Glomerular visceral epithelial cell (primary cell): Measurements from ENCODE around the gene MEST.
"Not testable (repeated sequence)": the region's sequence is repeated elsewhere in the genome, so short reads cannot be mapped to it uniquely, and the experiment has no call there.

Source experiments
- DNase-seq: peaks from one replicate; pipeline ENCODE4 v3.0.0-alpha.2; 2016; ENCODE audit errors: extremely low spot score

MEST gene

GRCh38 chr7:130491841-130492522 lies at the start of gene MEST:
MEST (plus strand) TSS chr7:130492085; CDS start chr7:130492314, 229 bp downstream.
- no peak for DNase-seq

DNA sequence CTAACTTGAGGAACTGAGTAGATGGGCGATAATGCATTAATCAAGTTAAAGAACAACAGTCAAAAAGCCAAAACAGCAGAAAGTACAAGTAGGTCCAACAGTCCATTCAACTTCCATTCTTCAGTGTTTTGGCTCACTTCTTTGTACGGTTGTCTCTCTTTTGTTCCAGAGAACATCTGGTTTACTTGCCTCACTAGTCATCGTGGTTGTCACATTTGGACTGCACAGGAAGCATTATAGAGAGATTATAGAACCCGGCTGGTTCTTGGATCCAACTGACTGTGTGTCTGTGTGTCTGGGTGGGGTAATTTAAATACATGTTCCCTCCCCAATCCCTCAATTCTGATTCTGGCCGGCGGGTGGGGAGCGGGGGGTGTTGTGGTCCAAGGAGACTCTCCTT lies 49.3 kb upstream of the MEST start:
- DNase-seq = no peak

DNA sequence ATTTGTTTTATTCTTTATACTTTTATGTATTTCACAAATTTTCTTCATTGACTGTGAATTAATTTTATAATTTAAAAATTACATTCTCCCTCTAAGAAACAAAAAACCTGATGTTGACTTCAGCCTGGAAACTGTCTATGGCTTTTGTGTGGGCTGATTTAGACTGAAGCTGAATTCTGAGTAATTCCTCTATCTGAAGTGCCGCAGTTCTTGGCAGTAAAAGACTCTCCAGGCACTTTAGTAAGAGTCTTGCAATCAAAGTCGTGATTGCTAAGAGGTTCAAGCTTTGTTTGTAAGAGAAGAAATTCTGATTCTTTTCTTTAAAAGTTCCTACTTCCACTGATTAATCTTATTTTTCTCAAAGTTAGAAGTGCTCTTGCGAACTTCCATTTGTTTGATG lies 47.7 kb upstream of the MEST start:
- DNase-seq = no peak

DNA sequence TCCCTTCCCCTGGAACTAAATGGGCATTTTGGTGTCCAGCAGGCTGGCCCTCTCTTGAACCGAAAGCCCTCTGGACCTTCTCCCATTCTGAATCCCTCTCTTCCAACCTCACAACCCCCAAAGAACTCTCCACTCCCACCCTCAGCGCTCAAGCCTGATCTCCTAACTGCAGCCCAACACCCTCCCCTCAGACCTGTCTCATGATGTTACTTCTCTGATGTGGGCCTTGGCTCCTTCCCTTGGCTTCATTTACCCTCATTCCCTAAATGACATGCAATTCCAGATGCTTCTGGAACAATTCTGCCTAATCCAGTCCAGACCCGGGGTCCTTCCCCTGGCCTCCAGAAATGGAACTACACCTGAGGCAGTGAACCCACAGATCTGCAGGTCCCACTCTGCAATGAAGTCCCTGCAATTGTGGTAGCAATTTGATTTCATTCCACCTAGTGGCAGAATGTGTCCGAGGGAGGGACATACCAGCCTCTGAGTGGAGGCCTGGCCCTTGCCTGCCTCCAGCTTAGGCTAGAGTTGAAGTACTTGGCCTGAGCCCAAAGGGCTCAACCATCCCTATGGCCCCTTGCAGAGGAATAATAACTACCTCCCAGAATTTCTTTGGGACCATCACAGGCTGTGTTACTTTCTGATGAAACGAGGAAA lies 47.0 kb upstream of the MEST start:
- no peak for DNase-seq

DNA sequence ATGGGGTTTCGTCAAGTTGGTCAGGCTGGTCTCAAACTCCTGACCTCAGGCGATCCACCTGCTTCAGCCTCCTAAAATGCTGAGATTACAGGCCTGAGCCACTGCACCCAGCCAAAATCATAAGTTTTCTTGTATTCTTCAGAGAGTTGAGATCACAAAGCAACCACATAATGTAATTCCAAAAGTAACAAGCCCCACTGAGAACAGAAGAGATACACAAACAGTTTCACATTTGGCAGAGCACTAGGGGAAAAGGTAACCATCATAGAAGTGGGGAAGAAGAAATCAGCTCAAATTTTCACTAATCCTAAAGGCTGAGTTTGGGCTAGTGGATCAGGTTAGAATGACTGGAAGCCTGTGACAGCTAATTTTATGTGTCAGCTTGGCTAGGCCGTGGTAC lies 45.6 kb upstream of the MEST start:
- DNase-seq = no peak

GRCh38 chr7:130451344-130451743 lies 40.5 kb upstream of the MEST start:
- not testable (repeated sequence) for DNase-seq

DNA sequence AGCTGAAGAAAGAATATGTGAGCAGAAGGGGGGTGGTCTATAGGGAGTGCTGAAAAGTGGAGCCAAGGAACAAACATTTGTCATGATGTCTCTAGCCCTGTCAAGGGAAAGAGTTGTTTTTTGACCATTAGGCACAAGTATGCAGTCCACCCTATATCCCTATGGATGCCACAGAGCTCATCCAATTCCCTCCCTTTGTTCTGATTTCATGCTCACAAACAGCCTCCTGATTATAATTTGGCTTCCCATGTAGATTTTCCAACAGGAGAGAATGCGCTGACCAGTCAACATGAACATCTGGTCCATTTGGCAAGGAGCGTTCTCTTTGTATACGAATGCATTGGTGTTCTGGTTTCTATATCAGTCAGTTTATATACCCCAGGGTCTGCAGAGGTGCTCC lies 38.9 kb upstream of the MEST start:
- no peak for DNase-seq

DNA sequence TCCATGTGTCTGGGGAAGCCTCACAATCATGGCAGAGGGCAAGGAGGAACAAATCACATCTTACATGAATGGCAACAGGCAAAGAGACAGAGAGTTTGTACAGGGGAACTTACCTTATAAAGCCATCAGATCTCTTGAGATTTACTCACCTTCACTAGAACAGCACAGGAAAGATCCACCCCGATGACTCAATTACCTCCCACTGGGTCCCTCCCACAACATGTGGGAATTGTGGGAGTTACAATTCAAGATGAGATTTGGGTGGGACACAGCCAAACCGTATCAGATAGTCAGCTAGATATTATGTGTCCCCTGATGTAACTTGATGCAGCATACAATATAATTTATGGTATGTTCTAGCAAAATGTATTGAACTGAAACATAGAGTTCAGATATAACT lies 36.9 kb upstream of the MEST start:
- no peak for DNase-seq

DNA sequence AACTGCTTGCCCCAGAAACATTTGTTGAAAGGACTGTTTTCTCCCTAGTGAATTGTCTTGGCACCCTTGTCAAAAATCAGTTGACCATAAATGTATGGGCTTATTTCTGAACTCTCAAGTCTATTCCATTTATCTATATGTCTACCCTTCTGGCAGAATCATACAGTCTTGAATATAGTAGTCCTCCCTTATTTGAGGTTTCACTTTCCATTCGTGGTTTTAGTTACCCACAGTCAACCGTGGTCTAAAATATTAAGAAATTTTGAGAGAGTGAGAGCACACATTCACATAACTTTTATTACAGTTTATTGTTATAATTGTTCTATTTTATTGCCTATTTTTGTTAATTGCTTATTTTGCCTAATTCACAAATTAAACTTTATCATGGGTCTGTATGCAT lies 33.6 kb upstream of the MEST start:
- DNase-seq = no peak

DNA sequence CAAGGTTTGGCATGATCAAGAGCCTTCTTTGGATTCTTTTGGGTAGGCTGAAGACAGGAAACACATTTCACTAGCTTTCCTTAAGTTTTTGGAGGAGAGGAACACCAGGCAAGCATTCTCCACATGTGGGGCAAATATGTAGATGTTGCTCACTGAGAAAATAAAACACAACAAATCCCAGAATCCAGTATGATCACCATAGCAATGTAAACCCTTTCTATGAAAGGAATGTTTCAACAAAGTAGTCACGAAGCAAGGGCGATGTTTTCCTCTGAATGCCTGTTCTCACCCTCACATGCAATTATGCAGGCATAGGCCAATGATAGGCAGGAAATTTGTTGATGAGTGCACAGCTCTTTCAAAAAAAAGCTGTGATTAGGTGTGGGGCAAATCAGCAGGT lies 30.6 kb upstream of the MEST start:
- DNase-seq = no peak

- no peak for DNase-seq
These were observed 28.1 kb upstream of the MEST start for GRCh38 chr7:130463553-130464434.

- DNase-seq = no peak
These were observed 23.3 kb upstream of the MEST start for GRCh38 chr7:130468612-130469011.

GRCh38 chr7:130471974-130472373 lies 19.9 kb upstream of the MEST start:
- DNase-seq = no peak

DNA sequence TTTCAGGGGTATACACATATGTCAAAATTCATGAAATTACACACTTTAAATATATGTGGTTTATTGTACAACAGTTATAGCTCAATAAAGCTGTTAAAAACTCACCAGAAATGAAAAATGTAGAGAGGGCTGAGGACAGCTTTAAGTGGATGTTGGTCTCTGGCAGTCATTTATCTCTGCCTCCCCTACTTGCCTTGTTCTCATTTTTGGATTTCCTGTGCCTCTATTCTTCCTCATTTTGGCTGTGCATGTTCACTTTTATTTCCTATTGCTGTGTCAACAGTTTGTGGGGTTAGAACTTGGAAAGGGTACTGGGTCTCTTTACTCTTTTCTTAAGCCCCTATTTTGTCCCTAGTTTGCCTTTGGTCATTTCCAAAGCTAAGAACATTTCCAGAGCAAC lies 18.6 kb upstream of the MEST start:
- no peak for DNase-seq

DNA sequence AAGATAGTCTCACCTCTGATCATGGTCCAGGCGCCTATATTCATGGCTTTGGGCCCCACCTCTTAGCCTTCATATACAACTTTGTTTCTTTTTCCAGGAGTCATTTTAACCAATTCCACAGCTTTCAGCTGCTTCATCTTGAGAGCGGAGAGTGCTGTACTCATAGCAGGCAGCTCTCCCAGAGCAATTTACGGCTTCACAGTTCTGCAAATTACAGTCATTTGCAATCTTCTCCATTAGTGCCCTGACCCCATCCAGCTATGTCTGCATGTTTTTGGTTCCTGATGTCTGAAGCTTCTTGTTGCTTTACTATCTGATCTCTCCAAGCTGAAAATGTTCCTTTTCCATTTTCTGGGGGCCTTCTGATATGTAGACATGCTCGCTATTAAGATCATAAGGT lies 18.0 kb upstream of the MEST start:
- no peak for DNase-seq

DNA sequence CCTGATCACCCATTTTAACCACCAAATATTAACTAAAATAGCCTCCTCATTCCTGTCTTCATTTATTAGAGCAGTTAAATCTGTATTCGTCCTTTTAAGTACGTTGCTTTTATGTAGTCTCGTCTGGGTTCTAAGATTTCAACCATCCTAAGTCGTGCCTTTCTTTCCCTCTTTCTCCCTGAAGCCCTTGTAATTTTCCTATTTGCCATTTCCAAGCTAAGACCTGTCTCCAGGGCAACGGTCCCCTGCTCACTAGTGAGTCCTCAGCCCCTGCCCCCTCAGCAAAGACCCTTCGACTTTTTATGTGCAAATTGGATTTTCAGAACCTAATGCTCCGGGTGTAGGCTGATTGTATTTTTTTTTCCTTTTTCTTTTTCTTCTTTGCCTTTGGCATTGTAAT lies 16.1 kb upstream of the MEST start:
- DNase-seq = no peak

- DNase-seq = no peak
These were observed 15.4 kb upstream of the MEST start for GRCh38 chr7:130476297-130477150.

GRCh38 chr7:130478991-130479390 lies 12.9 kb upstream of the MEST start:
- DNase-seq = no peak

GRCh38 chr7:130479716-130480400 lies 12.0 kb upstream of the MEST start:
- DNase-seq = no peak

DNA sequence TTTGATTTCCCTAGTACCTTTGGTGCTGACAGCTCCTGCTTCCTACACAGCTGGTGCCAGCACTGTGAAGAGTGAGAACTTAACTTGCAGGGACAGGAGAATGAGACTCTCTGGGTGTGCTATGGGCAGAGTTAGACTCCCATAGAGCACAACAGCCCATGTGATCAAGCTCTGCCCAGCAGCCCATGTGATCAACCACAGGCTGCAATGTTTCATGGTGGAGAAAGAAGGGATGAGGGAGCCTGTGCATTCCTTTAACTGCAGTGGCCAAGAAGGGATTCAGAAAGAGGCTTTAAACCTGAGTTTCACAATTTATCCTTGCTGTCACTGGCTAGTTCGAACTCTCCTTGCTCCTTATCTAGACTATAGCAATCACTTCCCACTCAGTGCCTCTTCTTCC lies 10.0 kb upstream of the MEST start:
- DNase-seq = no peak

DNA sequence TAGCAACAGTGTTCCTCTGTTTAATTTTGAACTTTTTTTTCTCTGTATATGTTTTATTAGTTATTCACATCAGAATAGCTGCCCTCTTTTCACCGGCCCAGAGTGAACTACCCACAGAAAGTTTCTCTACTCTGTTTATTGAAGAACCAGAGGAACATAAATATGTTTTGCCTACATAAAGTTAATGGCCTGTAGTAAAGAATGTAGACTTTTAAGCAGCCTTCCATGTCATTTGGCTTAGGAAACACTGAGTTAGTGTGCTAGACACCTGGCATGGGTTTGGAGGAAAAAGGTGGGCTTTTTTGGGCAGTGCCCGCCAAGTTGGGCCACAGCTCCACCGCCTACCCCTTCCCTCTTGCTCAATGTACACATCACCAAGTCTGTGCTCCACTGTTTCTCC lies 8.9 kb upstream of the MEST start:
- DNase-seq = no peak
